ENCODE results near the gene INO80D. TPM values are rescaled to one million over a fixed set of nuclear protein-coding genes. Genes with fewer than 3 reads are reported as not detected.

The INO80D gene
- total and polyA plus RNA-seq, 8 donors: 0.46 to 67.1 (median 23.8) TPM

DNA sequence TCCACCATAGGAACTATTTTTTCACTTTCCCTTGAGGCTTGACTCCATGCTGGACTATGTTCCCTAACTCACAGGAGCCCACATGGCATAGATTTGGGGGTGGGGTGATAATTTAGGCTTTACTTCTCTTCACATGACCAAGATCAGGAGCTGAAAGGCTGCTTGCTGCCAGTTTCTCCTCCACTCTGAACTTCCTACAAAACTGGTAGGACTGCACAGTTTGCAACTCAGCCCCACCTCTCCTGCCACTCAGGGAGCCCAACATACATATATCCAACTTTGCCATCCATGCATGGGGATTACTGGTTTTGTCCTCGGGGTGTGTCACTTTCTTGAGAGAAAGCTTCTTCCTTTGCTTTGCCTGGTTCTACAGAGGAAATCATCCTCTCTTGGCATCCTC is 14.2 kb downstream of the INO80D start:
- 66 to 90% (median 67%) methylated on average over 1 of the region's 1 CpG for WGBS, 5 donors
- Histone ChIP-seq H3K4me3 (no peak overlapping the region), H3K36me3 (peaks cover 0 to 7% (median 3%) of the 10 kb centered on the region in 4 donors), H3K27ac (no peak overlapping the region), H3K9me3 (no peaks in the 10 kb centered on the region), H3K27me3 (no peaks in the 10 kb centered on the region), H3K4me1 (peaks cover 0 to 29% (median 9%) of the 10 kb centered on the region in 4 donors)
- intact Hi-C loops (cut with DNase I; ENCODE audit: low total_unique reads): no loop called here
- TF ChIP-seq EP300 (IDR thresholded peaks at IDR 0.05) (no peak), POLR2AphosphoS5 (IDR thresholded peaks at IDR 0.05) (no peak), POLR2A (IDR thresholded peaks at IDR 0.05) (no peak)
- TF ChIP-seq, protein P1, sequence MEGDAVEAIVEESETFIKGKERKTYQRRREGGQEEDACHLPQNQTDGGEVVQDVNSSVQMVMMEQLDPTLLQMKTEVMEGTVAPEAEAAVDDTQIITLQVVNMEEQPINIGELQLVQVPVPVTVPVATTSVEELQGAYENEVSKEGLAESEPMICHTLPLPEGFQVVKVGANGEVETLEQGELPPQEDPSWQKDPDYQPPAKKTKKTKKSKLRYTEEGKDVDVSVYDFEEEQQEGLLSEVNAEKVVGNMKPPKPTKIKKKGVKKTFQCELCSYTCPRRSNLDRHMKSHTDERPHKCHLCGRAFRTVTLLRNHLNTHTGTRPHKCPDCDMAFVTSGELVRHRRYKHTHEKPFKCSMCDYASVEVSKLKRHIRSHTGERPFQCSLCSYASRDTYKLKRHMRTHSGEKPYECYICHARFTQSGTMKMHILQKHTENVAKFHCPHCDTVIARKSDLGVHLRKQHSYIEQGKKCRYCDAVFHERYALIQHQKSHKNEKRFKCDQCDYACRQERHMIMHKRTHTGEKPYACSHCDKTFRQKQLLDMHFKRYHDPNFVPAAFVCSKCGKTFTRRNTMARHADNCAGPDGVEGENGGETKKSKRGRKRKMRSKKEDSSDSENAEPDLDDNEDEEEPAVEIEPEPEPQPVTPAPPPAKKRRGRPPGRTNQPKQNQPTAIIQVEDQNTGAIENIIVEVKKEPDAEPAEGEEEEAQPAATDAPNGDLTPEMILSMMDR (IDR thresholded peaks at IDR 0.05): no peak
- DNase-seq: peak in 1 of 2 donors; percentile 18

DNA sequence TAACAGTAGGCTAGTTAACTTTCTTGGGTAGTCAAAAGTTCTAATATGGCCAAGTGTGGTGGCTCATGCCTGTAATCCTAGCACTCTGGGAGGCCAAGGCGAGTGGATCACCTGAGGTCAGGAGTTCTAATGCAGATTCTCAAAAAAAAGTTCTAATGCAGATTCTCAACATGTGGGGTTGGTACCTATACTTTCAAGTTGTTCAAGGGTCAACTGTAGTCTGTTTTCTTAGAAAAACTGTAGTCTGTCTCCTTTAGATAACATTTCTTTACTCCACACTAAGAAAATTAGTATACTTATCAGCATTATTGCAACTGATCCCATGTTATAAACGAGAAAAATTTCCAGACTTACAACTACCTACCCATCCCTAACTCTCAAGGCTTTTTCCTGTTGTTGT is 16.6 kb downstream of the INO80D start:
- WGBS, 5 donors: 76 to 89% (median 80%) methylated on average over 2 of the region's 2 CpGs
- no peak for DNase-seq
- intact Hi-C loops (cut with DNase I; ENCODE audit: low total_unique reads): no loop called here
- Histone ChIP-seq H3K27ac (no peak overlapping the region), H3K27me3 (no peaks in the 10 kb centered on the region), H3K36me3 (peaks cover 0 to 7% (median 3%) of the 10 kb centered on the region in 4 donors), H3K4me3 (no peak overlapping the region), H3K9me3 (no peaks in the 10 kb centered on the region), H3K4me1 (peaks cover 0 to 21% (median 4%) of the 10 kb centered on the region in 4 donors)
- TF ChIP-seq POLR2AphosphoS5 (IDR thresholded peaks at IDR 0.05): no peak
- no peak for TF ChIP-seq EP300 (IDR thresholded peaks at IDR 0.05)
- TF ChIP-seq POLR2A (IDR thresholded peaks at IDR 0.05): no peak
- TF ChIP-seq, protein P1 (IDR thresholded peaks at IDR 0.05): no peak

DNA sequence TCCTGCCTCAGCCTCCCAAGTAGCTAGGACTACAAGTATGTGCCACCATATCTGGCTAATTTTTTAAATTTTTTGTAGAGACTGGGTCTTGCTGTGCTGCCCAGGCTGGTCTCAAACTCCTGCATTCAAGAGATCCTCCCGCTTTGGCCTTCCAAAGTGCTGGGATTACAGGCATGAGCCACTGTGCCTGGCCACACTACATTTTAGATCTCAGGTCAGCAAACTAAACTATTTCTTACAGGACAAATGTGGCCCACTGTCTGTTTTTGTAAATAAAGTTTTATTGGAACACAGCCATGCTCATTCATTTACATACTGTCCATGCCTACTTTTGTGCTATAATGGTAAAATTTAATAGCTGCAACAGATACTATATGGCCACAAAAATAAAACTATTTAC is 17.8 kb downstream of the INO80D start:
- H3K9me3 ChIP-seq: no peaks in the 10 kb centered on the region
- intact Hi-C loops (cut with DNase I; ENCODE audit: low total_unique reads): no loop called here
- H3K36me3 ChIP-seq: peaks cover 0 to 4% (median 3%) of the 10 kb centered on the region in 4 donors
- TF ChIP-seq, protein P1 (IDR thresholded peaks at IDR 0.05): no peak
- TF ChIP-seq POLR2A (IDR thresholded peaks at IDR 0.05): no peak
- TF ChIP-seq EP300 (IDR thresholded peaks at IDR 0.05): no peak
- no peak for TF ChIP-seq POLR2AphosphoS5 (IDR thresholded peaks at IDR 0.05)
- DNase-seq: no peak
- no peak overlapping the region for H3K27ac ChIP-seq
- H3K4me1 ChIP-seq: peaks cover 0 to 13% (median 4%) of the 10 kb centered on the region in 4 donors
- WGBS, 5 donors: 96 to 100% (median 100%) methylated on average over 1 of the region's 1 CpG
- H3K27me3 ChIP-seq: no peaks in the 10 kb centered on the region
- H3K4me3 ChIP-seq: no peak overlapping the region

DNA sequence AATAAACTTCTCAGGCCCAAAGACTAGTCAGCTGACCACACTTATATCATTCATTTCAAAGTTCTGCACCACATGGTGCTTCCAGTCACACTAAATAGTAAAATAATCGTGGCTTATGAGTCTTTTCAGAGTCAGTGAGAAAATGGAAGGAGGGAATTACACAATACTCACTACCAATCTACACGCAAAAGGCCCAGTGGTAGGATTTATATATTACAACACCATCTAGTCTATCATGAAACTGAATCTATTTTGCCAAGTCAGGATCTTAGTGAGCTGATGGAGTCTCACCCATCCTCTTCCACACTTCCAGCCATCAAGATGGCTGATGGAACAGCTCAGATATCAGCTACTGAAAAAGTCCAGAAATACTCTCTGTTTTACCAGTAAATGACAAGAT is 21.9 kb downstream of the INO80D start:
- intact Hi-C loops (cut with DNase I; ENCODE audit: low total_unique reads): no loop called here
- 85 to 95% (median 93%) methylated on average over 2 of the region's 2 CpGs for WGBS, 5 donors
- H3K27me3 ChIP-seq: no peaks in the 10 kb centered on the region

More for the DNA sequence above, 21.9 kb downstream of the INO80D start:
- no peak overlapping the region for H3K27ac ChIP-seq
- H3K9me3 ChIP-seq: no peaks in the 10 kb centered on the region
- DNase-seq: no peak
- no peak overlapping the region for H3K4me3 ChIP-seq
- TF ChIP-seq, protein P1 (IDR thresholded peaks at IDR 0.05): no peak
- no peak for TF ChIP-seq POLR2A (IDR thresholded peaks at IDR 0.05)
- TF ChIP-seq EP300 (IDR thresholded peaks at IDR 0.05): no peak
- no peak for TF ChIP-seq POLR2AphosphoS5 (IDR thresholded peaks at IDR 0.05)
- H3K4me1 ChIP-seq: peaks cover 0 to 5% (median 0%) of the 10 kb centered on the region in 4 donors
- peaks cover 2 to 44% (median 40%) of the 10 kb centered on the region in 4 donors for H3K36me3 ChIP-seq

Measured in stomach (tissue), 9 donors.